MCF 10A (cell line): ENCODE measurements around the gene SAMD4B. TPM values are rescaled to one million over a fixed set of nuclear protein-coding genes. Genes with fewer than 3 reads are reported as not detected.

ENCODE experiments used
- BruUV-seq: library from RNA; stranded (reverse); fragments of 400-500 nt; replicated peaks from 2 replicates; lab custom pipeline; 2021; lab: Mats Ljungman, UMichigan
- CTCF ChIA-PET: fragments of 300-600 bp; sonication (Branson Sonifier 250); formaldehyde crosslinking; extraction: SDS; loops from one replicate; lab custom pipeline; 2021; ENCODE audit warnings: antibody characterized with exemption, inconsistent platforms; lab: Yijun Ruan, JAX
- POLR2A ChIA-PET: fragments of 300-600, 350-650 bp; sonication (Branson Sonifier 250); formaldehyde crosslinking; extraction: SDS; loops from one replicate; lab custom pipeline; 2020; ENCODE audit warnings: antibody characterized with exemption, inconsistent platforms; lab: Yijun Ruan, JAX
- DNase-seq: peaks from one replicate; pipeline ENCODE4 v3.0.0-alpha.2; 2018; ENCODE audit not compliant: unreplicated experiment
- H3K27ac Mint-ChIP-seq: one replicate; pipeline ENCODE4 v1.8.0; 2022; ENCODE audit warnings: mild to moderate bottlenecking, low read depth, mixed read lengths; ENCODE audit not compliant: unreplicated experiment
- H3K27me3 Mint-ChIP-seq: one replicate; pipeline ENCODE4 v1.8.0; 2022; ENCODE audit warnings: mixed read lengths; ENCODE audit not compliant: insufficient read depth, unreplicated experiment
- H3K36me3 Mint-ChIP-seq: one replicate; pipeline ENCODE4 v1.8.0; 2022; ENCODE audit warnings: mild to moderate bottlenecking, moderate library complexity, mixed read lengths; ENCODE audit not compliant: insufficient read depth, unreplicated experiment
- H3K4me1 Mint-ChIP-seq: one replicate; pipeline ENCODE4 v1.8.0; 2022; ENCODE audit warnings: mixed read lengths; ENCODE audit not compliant: insufficient read depth, unreplicated experiment
- H3K4me3 Mint-ChIP-seq: one replicate; pipeline ENCODE4 v1.8.0; 2022; ENCODE audit warnings: mild to moderate bottlenecking, moderate library complexity, mixed read lengths; ENCODE audit not compliant: unreplicated experiment
- H3K9me3 Mint-ChIP-seq: one replicate; pipeline ENCODE4 v1.8.0; 2022; ENCODE audit warnings: mixed read lengths; ENCODE audit not compliant: unreplicated experiment
- CTCF ChIP-seq: fragments of 200-600 bp; IDR thresholded peaks from one replicate; pipeline ENCODE4 v1.8.0; 2022; ENCODE audit warnings: antibody characterized with exemption, mild to moderate bottlenecking; ENCODE audit not compliant: unreplicated experiment
- intact Hi-C: fragments of 100-400 bp; cut with micrococcal nuclease; formaldehyde crosslinking; loops from 2 replicates; pipeline ENCODE4 v1.14.1; 2022
- total RNA-seq: library from RNA; stranded (reverse); gene quantifications from 2 replicates; pipeline ENCODE4 v1.2.3, GENCODE V29; 2022

SAMD4B gene
- total RNA-seq, 1 experiment from 2014 or later = 65.4 TPM

DNA sequence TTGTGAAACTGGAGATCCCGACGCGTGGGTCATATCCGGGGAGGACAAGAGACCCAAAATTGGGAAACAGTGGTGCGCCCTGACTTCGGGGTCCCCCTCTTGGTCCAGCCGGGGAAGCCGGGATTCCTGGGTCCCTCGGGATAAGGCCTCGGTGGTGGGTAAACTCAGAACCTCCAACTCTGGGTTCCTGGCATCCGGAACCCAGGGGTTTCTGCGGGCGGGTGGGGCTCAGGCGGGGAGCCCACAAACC is 65.1 kb downstream of the SAMD4B start:
- no peak for DNase-seq
- Mint-ChIP-seq H3K27me3 (no peaks in the 10 kb centered on the region), H3K27ac (peak overlapping the region; percentile 92), H3K9me3 (no peaks in the 10 kb centered on the region), H3K4me1 (peaks cover 32% of the 10 kb centered on the region), H3K36me3 (peaks cover 65% of the 10 kb centered on the region), H3K4me3 (peak overlapping the region; percentile 94)
- no TSS peak for BruUV-seq
- intact Hi-C loops = no loop called here
- ChIA-PET POLR2A (interaction anchor here (0.6 to 4.3 kb wide), 8 partner anchors 10 to 1309 kb away, joined by 3 to 121 read pairs (median 9); partner anchors contain the start of genes MED29, PAF1, RPS16 and SUPT5H), CTCF (interaction anchor here (0.7 to 1.9 kb wide), 3 partner anchors 9 to 34 kb away, joined by 4 to 12 read pairs (median 6); no protein-coding TSS in a partner anchor)
- no peak for TF ChIP-seq CTCF

DNA sequence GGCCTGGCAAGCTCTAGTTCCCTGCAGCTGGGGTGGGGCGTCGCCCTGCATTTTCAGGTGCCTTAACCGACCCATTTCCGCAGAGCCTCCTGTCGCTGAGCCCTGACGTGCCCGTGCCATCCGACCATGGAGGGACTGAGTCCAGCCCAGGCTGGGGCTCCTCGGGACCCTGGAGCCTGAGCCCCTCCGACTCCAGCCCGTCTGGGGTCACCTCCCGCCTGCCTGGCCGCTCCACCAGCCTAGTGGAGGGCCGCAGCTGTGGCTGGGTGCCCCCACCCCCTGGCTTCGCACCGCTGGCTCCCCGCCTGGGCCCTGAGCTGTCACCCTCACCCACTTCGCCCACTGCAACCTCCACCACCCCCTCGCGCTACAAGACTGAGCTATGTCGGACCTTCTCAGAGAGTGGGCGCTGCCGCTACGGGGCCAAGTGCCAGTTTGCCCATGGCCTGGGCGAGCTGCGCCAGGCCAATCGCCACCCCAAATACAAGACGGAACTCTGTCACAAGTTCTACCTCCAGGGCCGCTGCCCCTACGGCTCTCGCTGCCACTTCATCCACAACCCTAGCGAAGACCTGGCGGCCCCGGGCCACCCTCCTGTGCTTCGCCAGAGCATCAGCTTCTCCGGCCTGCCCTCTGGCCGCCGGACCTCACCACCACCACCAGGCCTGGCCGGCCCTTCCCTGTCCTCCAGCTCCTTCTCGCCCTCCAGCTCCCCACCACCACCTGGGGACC is 65.6 kb downstream of the SAMD4B start:
- Mint-ChIP-seq H3K27me3 (no peaks in the 10 kb centered on the region), H3K27ac (peak overlapping the region; percentile 92), H3K4me3 (peak overlapping the region; percentile 94), H3K9me3 (no peaks in the 10 kb centered on the region), H3K4me1 (peaks cover 27% of the 10 kb centered on the region), H3K36me3 (peaks cover 66% of the 10 kb centered on the region)
- TF ChIP-seq CTCF = no peak
- intact Hi-C loops = no loop called here
- POLR2A ChIA-PET = interaction anchor here (0.6 to 4.3 kb wide), 8 partner anchors 11 to 1977 kb away, joined by 3 to 121 read pairs (median 12); partner anchors contain the start of genes MED29, PAF1, RPS16 and SUPT5H
- CTCF ChIA-PET = interaction anchor here (0.7 to 1.9 kb wide), 5 partner anchors 10 to 125 kb away, joined by 3 to 12 read pairs (median 4); partner anchors contain the start of gene EID2B
- no peak for DNase-seq
- no TSS peak for BruUV-seq

- TF ChIP-seq CTCF = no peak
- H3K9me3 Mint-ChIP-seq = no peaks in the 10 kb centered on the region
- peaks cover 66% of the 10 kb centered on the region for H3K36me3 Mint-ChIP-seq
- no peaks in the 10 kb centered on the region for H3K27me3 Mint-ChIP-seq
- ChIA-PET CTCF (interaction anchor here (0.6 to 1.9 kb wide), 5 partner anchors 10 to 124 kb away, joined by 3 to 12 read pairs (median 3); partner anchors contain the start of gene EID2B), POLR2A (interaction anchor here (0.5 to 4.3 kb wide), 10 partner anchors 8 to 1976 kb away, joined by 3 to 121 read pairs (median 6); partner anchors contain the start of genes MED29, PAF1, RPS16 and SAMD4B)
- H3K4me1 Mint-ChIP-seq = peaks cover 26% of the 10 kb centered on the region
- no TSS peak for BruUV-seq
- H3K4me3 Mint-ChIP-seq = peak overlapping the region; percentile 94
- peak overlapping the region; percentile 92 for H3K27ac Mint-ChIP-seq
- peak; percentile 77 for DNase-seq
- intact Hi-C loops = no loop called here
These were observed 66.4 kb downstream of the SAMD4B start for GRCh38 chr19:39408392-39409207.
